GM19351 (cell line): ENCODE results near the gene PABPC5.
A peak's percentile ranks its signal among the peaks of the same experiment; 100 is the strongest.

Experiments
- ATAC-seq: cut with Tn5 transposase; IDR thresholded peaks from one replicate; pipeline ENCODE4 v1.9.1; 2021; ENCODE audit warnings: mild to moderate bottlenecking, moderate library complexity; ENCODE audit not compliant: unreplicated experiment

The PABPC5 gene

GRCh38 chrX:91434351-91435168 lies at the start of gene PABPC5:
Gene PABPC5, plus strand, starts transcription at chrX:91434839. Its CDS starts 739 bp downstream, at chrX:91435578.
- no peak for ATAC-seq

GRCh38 chrX:91389026-91389425 lies 45.6 kb upstream of the PABPC5 start:
- ATAC-seq: no peak

- peak; percentile 73 for ATAC-seq
Observed at GRCh38 chrX:91414713-91415112, 19.9 kb upstream of the PABPC5 start.

- ATAC-seq: no peak
Observed at GRCh38 chrX:91435395-91435794, 756 bp downstream of the PABPC5 start.
